T1000 (cell line): ENCODE data around the gene GM2A.
"Not testable (repeated sequence)": the region's sequence is repeated elsewhere in the genome, so short reads cannot be mapped to it uniquely, and the experiment has no call there.

Source experiments
- DNase-seq: peaks from one replicate; lab custom pipeline; 2025; ENCODE audit warnings: mixed read lengths; lab: John Stamatoyannopoulos, UW

GM2A gene

DNA sequence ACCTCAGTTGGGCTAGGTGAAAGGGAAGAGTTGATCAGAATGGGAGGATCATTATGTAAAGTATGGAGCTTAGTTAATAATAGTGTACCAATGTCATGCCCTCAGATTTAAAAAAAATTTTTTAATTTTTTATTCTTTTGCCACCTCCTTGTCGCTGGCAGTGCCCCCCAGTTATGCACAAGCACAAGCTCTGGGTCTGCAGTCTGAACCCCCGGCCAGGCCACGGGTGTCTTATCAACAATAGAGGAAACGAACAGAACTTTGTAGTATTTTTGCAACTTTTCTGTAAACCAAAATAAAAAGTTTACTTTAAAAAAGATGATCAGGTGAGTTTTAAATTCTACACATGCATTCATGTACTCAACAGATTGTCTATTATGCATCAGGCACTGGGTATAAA, 1.4 kb upstream of the GM2A start:
- no peak for DNase-seq

DNA sequence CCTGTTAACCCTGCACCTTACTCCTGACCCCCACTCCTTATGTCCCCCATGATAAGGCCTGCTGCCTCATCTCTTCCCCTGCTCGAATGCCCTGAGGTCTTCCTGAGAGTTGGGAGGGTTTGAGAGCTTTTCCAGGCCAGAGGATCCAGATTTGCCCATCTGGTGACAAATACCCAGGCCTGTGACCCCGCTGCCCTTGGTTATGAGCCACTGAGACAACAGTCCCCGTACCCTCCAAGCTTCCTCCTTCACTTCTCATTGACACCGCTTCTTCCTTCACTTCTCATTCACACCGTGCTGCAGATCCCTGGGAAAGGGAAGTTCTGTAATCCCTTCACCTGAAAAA, 593 bp downstream of the GM2A start:
- no peak for DNase-seq

DNA sequence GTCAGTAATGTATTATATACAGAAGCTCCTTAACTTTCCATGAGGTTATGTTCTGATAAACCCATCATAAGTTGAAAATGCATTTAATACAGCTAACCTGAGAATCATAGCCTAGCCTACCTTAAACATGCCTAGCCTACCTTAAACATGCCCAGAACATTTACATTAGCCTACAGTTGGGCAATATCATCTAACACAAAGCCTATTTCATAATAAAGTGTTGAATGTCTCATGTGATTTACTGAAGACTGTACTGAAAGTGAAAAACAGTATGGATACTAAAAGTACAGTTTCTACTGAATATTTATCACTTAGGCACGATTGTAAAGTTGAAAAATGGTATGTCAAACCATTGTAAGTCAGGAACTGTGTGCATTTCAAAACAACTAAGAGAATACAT, 1.6 kb downstream of the GM2A start:
- no peak for DNase-seq

DNA sequence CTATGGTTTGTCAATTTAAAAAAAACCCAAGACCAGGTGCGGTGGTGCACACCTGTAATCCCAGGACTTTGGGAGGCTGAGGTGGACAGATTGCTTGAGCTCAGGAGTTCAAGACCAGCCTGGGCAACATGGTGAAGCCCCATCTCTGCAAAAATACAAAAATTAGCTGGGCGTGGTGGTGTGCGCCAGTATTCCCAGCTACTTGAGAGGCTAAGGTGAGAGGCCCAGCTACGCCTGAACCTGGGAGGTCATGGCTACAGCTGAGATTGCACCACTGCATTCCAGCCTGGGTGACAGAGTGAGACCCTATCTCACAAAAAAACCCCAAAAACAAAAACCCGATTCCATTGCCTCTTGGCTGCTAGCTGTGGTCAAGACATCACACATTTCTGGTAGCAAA, 2.0 kb downstream of the GM2A start:
- DNase-seq, result not testable (repeated sequence)

DNA sequence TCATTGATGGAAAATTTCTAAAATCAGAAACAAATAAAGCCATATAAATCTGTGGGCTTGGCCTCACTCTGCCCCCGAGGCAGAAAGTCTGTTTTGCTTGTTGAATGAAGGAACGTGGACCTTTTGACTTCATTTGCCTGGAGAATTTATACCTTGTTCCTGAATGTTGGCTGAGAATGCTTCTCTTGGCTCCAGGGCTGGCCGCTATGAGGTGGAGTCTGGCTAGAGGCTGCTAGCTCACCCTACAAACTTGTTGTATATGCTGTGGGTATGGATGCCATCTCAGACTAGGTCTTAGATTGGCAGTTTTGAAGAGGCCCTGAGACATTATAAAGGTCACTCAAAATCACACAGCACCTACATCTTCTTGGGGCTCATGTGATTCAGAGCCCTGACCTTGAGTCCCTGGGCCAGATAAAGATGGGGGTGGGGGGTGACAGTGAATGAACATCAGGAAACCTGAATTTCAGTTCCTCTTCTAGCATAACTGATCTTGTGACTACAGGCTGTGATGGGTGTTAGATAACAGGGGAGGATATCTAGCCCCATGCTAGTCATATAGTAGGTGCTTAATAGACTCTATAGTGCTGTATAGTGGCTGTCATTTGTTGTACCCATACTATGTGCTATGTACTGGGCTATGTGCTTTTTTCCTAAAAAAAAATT, 2.8 kb downstream of the GM2A start:
- DNase-seq, result no peak

DNA sequence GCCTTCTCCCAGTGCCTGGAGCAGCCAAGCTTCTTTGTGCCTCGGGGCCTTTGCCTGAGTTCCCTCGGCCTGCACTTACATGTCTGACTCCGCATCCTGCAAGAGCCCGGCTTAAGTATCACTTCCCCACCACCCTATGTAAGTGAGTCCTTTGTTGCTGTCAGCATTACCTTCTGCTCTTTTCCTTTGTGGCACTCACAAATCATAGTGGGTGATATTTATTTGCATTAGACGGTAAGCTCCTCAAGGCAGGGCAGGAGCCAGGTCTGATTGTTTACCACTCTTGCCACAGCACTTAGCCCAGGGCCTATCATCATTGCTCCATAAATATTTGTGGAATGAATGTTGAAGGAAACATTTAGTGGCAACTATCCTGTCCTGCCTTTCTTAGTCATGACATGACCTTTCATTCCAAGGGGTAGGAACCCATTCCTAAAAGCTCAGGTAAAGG, 4.8 kb downstream of the GM2A start:
- no peak for DNase-seq

DNA sequence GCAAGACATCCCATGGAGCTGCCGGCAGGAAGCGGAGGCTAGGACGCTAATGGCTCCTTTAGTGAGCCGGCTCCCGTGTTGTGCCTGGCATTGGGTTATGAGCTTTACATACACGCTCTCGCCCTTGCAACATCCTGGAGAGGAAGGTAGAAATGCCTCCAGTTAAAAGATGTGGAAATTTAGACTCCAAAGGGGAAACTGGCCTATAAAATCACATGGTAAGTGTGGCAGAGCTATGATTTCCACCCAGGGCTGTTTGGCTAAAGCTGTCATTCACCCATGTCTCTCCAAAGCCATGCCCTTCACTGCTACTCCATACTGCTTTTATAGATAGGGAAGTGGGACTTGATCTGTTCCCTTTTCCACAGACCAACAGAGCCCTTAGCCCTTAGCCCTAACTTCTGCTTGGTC, 5.2 kb downstream of the GM2A start:
- no peak for DNase-seq

DNA sequence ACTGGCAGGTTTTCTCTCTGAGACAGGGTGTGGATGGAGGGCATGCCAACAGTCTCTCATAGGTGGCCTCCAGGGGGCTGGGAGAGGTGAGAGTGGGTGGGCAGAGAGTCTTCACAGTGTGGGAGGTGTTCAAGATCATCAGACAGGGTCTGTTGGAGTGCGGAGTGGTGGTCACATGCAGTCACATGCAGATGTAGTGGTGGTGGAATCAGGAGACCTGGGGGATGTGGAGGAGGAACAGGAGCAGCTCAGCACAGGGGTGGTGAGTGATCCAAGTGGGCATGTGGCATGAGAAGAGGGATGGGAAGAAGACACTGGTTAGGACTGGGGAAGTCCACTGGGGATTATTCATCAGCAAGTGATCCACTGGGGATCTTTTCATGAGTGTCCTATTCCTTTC, 5.8 kb downstream of the GM2A start:
- DNase-seq, result no peak

DNA sequence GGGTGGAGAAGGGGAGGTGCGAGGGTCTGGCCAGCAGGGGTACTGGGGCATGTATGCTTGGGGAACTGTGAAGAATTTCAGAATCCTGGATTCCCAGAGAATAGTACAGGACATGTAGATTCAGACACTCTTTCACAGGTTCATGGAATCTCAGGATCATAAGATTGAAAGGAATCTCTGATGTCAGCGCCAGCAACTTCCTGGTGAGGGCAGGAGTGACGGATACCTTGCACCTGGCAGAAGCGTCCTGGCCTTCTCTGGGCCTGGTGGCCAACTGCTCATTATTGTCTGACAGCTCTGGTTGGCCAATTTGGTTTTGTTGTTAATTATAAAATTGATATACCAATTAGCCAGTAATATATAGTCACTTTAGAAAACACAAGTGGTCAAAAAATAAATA, 6.9 kb downstream of the GM2A start:
- no peak for DNase-seq

DNA sequence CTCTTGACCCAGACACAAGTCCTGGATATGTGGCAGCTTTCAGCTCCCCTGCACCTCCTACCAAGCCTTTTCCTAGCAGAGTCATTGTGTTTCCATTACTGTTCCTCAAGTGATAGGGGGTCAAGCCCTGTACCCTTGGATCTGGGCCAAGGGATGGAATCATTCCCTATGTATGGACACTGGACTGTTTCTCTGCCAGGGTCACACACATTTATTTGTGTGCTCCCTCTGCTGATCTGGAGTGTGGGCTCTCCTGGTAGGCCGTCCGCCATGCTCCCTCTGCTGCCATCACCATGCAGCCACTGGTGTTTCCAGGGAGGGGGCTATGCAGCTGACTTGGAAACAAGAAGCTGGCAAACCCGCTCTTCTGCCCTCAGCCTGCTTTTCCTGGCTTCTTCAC, 9.5 kb downstream of the GM2A start:
- DNase-seq, result no peak

DNA sequence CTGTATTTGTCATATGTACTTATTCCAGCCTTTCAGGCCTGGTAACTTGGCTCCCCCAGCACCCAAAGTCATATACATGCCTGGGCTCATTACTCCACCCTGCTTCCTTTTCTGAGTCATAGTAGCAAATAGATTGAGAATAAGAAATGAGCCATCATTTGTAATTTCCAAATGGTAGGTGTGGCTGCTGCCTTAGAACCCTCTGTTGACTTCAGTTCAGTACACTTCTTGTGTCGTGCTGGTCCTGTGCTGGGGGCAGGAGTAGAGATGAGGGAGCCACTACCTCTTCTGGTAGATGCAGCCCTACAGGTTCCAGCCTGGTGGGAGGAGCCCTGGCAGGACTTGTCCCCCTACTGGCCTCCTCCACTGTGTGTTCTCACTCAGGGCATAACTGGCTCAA, 11.1 kb downstream of the GM2A start:
- no peak for DNase-seq

DNA sequence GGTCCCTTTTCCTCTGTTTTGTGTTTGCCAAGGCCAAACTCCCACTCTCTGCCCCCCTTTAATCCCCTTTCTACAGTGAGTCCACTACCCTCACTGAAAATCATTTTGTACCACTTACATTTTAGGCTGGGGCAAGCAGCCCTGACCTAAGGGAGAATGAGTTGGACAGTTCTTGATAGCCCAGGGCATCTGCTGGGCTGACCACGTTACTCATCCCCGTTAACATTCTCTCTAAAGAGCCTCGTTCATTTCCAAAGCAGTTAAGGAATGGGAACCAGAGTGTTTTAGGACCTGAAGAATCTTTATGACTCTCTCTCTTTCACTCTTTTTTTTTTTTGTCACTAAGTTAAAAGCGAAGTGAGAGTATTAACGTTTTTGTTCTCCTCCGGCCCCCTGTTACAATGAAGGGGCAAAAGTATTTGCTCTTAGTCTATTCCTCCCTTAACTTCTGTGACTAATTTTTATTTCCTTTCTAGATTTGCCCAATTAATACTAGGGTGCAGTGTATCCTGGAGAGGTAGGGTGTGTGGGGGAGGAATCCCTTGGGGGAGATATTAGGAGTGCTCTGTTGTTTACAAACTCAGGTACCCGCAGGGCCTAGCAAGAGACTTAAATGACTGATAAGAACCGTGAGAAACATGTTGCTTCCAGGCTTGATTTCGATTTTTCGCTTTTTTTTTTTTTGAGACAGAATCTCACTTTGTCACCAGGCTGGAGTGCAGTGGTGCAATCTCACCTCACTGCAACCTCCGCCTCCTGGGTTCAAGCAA, 14.7 kb downstream of the GM2A start:
- no peak for DNase-seq

DNA sequence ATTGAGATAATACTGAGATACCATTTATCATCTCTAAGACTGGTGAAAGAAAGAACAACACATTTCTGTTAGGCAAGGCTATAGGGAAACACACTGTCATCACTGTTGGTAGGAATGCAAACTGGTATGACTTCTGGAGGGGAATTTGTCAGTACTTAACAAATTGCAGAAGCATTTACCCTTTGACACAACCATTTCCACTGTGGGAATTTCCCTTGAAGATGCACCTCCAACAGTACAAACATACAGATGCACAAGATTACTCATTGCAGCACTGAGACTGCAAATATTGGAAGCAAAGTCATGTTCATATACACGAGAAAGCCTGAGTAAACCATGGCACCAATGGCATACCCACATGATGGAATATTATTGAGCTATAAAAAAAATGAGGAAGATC, 17.6 kb downstream of the GM2A start:
- DNase-seq, result no peak

DNA sequence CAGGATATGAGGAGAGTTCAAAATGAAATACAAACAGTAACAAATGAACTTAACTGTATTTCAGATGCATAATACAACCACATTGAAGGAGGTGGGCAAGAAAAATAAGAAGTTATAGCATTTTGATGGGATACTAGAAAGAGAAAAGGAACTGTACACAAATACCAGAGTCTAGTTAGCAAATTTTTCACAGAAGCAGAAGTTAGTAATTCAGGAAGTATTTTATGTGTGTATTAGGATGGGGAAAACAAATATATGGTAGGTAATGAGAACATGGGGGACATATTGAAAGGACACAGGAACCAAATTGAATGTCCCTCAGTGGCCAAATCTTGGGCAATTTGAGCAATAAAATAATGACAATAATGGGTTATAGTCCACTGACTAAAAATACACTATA, 18.4 kb downstream of the GM2A start:
- DNase-seq, result no peak

DNA sequence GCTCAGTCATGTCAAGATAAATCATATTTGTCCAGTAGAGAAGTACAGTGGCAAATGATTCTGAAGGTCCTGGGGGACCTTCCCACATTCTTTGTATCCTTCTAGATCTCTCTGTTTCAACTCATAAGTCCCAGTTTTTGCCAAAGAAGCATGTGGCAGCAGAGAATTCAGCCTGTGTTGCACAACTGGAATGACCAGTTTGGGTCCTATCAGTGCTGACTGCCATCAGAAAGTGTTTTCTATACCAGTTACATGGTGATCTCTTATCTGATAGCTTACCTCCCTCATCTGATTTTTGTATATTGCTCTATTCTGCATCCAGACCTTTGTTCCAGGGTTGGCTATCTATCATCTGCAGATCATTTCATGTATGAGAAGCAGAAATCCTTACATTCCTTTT, 21.7 kb downstream of the GM2A start:
- no peak for DNase-seq

DNA sequence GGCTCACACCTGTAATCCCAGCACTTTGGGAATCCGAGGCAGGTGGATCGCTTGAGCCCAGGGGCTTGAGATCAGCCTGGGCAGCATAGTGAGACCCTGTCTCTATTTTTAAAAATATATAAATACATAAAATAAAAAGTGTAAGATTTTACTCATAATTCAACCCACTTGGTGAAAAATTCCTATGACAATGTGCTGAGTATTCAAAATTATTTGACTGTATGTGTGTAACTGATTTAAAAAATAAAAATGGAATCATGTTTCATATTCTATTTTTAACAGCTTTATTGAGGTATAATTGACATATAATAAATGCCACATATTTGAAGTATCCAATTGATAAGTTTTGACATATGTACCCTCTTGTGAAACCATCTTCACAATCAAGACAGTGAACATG, 22.8 kb downstream of the GM2A start:
- DNase-seq, result no peak

DNA sequence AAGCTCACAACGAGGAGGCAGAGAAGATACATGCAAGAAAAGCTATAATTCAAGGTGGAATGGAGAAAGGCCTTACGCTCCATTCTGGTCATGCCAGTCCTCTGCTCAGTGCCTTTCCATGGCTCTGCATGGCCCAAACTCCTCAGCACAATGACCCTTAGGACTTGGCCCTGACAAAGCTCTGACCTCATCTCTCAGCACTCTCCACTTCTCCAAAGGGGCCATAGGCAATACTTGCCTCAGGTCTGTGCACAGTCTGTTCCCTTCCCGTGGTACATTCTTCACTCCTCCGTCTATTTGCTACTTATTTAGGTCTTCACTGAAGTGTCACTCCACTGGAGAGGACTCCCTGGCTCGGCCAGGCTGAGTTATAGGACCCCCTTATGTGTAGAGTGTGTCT, 25.9 kb downstream of the GM2A start:
- no peak for DNase-seq

DNA sequence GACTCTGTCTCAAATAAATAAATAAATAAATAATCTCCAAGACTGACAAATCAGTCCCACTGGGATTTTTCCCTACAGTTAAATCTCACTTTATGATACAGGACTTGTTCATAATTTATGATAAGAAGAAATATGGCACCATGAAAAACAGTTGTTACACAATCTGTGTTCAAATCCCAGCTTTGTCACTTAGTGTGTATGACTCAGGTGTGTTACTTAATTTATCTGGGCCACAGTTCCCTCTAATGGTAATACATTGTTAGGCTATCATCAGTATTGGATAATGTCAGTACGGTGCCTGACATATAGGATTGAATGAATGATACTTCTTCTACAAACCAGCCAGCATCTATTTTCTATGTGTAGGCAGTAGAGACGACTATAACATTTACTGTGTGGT, 27.5 kb downstream of the GM2A start:
- DNase-seq, result no peak

DNA sequence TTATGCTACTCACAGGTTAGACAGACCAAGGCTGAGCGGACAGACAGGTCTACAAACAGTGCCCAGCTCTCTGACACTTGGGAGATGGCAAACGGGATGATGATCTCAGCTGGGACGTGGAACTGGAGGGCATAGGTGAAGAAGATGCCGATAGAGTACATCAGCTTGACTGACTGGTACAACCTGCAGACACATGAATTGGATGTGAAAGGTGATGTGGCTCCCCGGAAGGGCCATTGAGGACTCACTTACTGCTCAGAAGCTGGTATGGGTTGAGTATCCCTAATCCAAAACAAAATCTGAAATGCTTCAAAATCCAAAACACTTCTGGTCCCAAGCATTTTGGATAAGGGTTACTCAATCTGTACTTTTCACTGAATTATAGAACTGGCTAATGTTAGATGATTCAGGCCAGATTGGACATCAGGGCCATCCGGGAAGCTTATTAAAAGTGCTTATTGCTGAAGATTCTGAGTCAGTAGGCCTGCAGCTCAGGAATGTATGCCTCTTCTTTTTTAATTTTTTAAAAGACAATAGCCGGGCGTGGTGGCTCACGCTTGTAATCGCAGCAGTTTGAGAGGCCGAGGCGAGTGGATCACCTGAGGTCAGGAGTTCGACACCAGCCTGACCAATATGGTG, 28.1 kb downstream of the GM2A start:
- DNase-seq, result no peak

DNA sequence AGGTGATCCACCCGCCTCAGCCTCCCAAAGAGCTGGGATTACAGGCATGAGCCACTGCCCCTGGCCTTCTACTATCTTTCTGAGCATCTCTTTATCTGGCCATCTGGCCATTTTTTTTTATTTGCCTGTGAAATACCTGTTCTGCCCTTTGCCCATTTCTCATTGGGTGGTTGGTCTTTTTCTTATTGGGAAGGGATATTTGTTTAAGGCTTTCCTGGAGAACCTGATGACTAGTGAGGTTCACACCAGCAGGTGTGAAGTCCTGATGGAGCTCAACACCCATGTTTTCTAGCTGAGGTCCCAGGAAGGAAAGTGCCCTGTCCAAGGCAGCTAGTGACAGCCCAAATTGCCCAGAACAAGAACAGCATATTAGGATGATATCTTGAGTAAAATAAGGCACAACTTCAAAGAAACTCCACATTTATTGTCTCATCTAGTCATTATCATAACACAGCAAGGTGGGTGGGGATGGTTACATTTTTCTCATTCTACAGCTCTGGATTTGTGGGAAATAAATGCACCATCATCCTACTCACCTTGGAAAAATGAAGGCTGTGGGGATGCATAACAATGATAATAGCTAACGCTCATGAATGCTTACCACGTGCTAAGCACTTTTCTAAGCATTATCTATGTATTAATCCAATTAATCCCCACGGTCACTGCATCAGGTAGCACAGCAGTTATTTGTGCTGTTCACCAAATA, 30.3 kb downstream of the GM2A start:
- no peak for DNase-seq

DNA sequence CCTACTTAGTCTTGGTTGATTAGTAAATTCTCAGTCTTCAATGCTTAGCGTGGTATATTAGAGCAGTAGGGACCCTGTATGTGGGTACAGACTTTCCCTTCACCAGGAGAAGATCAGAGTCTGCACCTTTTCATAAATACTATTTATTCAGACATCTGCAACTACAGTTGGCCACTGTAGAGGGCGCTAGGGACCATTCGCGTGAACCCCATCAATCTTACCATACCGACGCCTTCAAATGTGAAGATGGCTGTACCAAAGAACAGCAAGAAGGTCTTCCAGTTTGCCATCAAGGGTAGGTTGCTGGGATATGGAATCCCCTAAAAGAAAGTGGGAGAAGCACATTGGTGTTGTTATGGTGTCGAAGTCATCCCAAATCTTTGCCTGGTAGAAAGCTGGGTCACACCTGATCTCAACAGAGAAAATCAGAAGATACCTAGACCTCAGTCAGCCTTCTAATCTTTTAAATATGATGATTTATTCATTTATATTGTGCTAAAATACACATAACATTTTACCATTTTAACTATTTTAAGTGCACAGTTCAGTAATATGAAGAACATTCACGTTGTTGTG, 31.5 kb downstream of the GM2A start:
- no peak for DNase-seq

DNA sequence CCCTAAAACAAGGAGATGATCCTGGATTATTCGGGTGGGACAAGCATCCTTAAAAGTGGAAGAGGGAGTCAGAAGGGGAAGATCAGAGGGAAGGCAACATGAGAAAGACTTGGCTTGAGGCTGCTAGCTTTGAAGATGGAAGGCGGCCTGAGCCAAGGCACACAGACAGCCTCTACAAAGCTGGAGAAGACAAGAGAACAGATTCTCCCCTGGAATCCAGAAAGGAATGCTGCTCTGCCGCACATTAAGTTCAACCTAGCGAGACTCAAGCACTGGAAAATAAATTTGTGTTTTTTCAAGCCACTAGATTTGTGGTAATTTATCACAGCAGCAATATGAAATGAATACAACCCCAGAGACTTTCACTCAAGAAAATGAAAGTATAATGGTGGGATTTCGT, 32.7 kb downstream of the GM2A start:
- DNase-seq, result no peak

DNA sequence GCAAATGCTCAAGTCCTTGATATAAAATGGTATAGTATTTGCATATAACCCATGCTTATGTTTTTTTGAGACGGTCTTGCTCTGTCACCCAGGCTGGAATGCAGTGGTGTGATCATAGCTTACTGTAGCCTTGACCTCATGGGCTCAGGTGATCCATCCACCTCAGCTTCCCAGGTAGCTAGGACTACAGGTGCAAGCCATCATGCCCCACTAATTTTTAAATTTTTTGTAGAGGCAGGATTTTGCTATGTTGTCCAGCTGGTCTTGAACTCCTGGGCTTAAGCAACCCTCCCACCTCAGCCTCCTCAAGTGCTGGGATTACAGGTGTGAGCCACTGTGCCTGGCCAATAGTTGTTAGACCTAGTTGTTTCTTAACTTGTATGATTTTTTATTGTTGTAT, 33.3 kb downstream of the GM2A start:
- no peak for DNase-seq
